ENCODE data around the gene GLMP.

- no peak for TF ChIP-seq POLR2A (IDR thresholded peaks at IDR 0.05)
- TF ChIP-seq, protein P1, sequence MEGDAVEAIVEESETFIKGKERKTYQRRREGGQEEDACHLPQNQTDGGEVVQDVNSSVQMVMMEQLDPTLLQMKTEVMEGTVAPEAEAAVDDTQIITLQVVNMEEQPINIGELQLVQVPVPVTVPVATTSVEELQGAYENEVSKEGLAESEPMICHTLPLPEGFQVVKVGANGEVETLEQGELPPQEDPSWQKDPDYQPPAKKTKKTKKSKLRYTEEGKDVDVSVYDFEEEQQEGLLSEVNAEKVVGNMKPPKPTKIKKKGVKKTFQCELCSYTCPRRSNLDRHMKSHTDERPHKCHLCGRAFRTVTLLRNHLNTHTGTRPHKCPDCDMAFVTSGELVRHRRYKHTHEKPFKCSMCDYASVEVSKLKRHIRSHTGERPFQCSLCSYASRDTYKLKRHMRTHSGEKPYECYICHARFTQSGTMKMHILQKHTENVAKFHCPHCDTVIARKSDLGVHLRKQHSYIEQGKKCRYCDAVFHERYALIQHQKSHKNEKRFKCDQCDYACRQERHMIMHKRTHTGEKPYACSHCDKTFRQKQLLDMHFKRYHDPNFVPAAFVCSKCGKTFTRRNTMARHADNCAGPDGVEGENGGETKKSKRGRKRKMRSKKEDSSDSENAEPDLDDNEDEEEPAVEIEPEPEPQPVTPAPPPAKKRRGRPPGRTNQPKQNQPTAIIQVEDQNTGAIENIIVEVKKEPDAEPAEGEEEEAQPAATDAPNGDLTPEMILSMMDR (IDR thresholded peaks at IDR 0.05) = no peak
- no peak for TF ChIP-seq EP300 (IDR thresholded peaks at IDR 0.05)
Observed at GRCh38 chr1:156342166-156342955, 46.9 kb upstream of the GLMP start.

All from ovary (tissue), 3 donors.